NCI-H1417 (cell line): ENCODE results near the gene TNRC6B.

Experiments
- DNase-seq, 3 experiments: peaks; one replicate each; lab custom pipeline; 2025; lab: John Stamatoyannopoulos, UW

The TNRC6B gene

DNA sequence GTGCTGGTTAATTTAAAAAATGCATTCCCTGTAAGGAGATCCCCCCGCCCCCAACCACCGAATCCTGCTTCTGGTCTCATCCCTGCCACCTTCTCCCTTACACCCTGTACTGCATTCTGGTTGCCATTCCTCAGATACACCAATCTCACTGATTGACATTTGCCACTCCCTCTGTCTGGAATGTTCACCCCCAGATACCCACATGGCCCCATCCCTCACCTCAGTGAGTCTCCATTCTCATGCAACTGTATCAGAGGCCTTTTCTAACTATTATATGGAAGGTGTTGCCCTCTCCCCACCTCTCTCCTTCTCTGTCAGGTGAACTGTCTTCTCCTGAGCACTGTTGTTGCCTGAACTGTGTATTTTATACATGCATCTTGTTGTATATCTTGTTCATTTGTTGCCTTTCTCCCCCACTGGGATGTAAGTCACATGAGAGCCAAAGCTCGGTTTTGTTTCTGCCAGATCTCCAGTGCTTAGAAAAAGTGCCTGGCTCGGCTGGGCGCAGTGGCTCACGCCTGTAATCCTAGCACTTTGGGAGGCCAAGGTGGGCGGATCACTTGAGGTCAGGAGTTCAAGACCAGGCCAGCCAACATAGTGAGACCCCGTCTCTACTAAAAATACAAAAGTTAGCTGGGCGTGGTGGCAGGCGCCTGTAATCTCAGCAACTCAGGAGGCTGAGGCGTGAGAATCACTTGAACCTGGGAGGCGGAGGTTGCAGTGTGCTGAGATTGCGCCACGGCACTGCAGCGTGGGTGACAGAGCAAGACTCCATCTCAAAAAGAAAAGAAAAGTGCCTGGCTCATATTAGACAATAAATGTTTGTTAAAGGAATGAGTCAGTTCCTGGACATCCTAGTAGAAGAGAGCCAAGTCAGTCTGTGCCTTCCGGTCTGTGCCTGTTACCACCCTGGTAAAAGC lies 61.0 kb downstream of the TNRC6B start:
- DNase-seq, result no peak

DNA sequence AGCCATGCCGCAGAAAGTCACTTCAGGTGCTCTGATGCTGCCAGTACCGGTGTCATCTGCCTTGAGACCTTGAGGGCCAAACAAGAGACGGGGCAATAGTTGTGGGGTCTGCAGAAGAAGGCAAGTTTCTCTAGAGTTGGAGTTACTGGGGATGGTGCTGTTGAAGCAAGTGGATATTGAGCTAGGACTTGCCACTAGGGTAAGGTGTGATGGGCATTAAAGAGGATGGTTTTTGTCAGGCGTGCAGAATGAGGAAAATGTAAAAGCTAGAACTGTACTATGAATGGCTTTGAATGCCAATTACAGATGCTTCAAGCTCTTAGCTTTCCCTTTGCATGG lies 61.6 kb downstream of the TNRC6B start:
- DNase-seq, result no peak

DNA sequence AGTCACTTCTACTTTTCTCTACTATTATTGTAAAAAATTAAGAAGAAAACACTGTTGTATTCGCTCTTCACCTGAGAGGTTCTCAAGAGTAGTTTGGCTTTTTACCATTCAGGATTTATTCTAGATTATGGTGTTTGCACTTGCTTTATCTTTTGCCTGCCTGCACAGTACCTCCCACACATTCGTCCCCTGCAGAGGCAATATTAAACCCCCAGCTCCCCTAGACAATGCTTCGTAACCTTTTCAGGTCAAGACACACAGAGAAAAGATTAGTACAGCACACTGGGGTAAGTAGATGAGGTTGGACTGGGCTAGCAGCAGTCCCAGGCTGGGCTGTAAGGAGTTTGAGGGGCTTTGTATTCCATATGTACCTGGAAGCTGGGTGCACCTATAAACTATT lies 62.4 kb downstream of the TNRC6B start:
- no peak for DNase-seq

DNA sequence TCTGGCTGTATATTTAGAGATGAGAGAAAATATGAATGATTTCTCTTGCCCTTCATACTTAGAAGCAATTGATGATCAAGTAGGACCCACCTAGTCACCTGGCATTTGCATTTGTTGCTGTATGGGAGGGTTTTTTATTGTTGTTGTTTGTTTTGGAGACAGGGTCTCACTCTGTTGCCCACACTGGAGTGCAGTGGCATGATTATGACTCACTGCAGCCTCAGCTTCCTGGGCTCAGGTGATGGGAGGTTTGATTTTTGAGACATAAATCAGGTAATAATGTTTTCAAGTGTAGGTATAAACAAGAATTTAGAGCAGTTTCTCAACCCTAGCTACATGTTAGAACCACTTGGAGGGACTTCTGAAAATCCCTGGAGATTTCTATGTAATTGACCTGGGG lies 63.0 kb downstream of the TNRC6B start:
- no peak for DNase-seq

DNA sequence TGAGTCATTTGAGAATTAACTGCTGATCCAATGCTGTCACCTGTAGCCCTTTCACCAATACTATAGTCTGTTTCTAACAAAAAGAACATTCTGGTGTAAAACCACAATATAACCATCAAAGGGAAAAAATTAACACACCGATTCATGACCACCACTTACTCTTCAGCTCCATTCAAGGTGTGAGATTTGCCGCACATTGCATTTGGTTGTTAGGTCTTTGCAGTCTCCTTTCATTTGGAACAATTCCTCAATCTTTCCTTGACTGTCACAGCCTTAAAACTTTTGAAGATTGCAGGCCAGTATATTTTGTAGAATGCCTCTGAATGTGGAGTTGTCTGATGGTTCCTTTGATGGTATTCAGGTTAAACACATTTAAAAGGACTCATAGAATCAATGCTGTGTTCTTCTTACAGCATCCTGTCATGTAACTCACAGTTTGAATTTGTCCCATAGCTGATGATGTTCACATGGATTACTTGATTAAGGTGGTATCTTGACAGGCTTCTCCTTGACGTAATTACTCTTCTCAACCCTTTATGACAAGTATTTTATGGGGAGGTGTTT lies 63.6 kb downstream of the TNRC6B start:
- no peak for DNase-seq

DNA sequence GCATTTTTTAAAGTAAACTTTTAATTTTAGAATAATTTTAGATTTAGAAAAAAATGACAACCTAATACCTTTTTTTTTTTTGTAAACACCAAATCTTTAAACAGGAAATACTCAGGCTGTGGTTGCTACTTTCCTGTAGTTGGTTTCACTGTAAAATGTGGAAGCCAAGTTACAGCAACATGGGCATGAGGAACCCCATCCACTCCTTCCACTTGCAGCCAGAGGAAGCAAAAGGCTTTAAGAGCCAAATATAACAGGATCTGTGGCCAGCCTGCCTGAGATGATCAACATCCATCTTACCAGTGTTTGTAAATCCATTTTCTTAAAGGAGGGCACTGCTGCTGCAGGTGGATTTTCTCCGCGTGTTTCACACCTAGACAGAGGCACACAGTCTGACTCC lies 66.2 kb downstream of the TNRC6B start:
- no peak for DNase-seq

DNA sequence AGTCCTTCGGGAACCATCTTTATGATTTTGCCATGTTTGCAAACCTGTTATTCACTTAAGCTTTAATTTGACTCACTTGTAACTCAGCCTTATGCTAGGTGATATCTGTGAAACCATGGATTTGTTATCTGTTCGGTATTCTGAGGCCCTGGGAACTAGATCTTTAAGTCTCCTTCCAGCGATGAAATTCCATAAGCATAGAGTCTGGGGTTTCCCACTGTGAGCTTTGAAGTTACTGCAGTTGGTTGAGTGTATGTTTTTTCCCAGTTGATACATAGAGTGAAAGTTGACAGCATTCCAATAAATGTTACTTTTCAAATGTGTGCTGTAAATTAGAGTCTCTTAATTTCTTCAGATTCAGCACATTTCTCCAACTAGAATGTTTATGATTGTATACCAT lies 66.9 kb downstream of the TNRC6B start:
- no peak for DNase-seq

DNA sequence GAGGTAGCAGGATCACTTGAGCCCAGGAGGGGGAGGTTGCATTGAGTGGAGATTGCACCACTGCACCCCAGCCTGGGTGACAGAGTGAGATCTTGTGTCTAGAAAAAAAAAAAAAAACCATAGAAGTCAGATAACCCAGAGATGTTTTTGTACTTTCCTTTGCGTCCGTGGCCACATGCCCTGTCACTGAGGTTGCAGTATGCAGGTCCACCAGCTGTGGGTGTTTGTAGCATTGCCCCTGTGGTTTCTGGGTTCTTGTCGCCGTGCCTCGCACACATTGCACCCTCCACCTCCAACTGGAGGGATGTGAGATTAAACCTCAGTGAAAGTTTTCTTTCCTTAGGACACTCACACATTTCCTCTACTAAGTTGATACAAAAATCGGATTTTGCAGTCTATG lies 70.3 kb downstream of the TNRC6B start:
- no peak for DNase-seq

DNA sequence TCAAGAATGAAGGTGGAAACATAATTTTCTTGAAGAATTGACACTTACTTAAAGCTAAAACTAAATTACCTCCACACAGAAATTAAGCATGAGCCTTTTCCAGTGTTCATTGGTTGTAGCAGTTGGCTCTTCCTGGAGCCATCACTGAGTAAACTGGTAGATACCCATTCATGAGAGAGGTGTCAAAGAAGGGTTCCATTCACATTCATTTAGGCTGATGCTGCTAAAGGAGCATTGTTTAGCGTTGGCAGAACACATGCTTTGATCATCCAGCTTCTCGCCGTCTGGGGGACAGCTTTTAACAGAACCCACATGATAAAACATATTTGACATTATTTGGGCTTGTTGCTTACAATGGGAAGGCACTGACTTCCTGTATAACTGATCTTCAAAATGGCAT lies 71.6 kb downstream of the TNRC6B start:
- DNase-seq, result no peak

DNA sequence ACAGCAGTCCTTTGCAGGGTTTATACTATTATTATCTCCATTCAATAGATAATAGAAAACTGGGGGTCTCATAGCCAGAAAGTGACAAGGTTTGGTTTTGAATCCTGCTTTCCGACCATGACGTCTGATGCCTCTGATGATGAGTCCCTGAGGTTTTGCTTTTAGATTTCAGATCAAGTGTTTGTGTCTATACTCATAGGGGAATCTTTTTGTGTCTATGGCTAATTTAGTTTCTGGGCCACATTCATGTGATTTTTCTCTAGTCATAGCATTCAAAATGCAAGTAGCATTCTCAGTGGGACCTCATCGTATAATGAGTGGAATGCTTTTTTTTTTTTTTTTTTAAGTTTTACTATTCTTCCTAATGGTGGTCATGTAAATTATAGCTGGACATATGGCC lies 72.9 kb downstream of the TNRC6B start:
- DNase-seq, result no peak

DNA sequence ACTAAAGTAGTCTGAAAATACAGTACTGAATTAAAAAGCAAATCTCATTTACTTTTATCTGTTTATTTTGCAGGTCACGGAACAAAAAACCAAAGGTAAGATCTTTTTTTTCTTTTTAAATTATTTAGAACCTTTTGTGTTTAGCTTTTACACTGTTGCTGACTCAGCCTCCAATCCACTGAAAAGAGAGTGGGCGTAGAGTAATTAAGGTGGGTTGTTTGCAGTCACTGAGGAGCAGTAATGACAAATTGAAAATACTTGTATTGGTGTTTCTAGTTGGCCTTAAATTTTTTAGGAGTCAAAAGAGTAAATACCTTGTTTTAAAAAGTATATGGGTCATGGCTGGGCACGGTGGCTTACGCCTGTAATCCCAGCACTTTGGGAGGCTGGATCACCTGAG lies 73.4 kb downstream of the TNRC6B start:
- DNase-seq, result no peak

DNA sequence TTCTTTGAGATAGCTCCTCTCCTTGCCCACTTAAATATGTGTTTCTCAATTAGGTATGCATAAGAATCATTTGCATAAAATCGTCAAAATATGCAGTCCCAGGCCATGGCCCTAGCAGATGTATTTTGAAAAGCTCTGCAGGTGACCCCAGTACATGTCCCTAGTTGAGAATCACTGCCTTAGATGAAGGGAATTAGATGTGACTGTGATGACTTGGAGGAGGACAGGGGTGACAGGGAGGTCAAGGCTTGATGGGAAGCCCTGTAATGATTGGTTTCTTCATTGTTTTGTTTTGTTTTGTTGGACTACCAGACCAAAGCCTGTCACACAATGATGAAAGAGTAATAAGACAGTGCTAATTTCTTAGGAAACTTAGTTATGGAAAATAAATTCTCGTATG lies 74.4 kb downstream of the TNRC6B start:
- DNase-seq, result no peak

DNA sequence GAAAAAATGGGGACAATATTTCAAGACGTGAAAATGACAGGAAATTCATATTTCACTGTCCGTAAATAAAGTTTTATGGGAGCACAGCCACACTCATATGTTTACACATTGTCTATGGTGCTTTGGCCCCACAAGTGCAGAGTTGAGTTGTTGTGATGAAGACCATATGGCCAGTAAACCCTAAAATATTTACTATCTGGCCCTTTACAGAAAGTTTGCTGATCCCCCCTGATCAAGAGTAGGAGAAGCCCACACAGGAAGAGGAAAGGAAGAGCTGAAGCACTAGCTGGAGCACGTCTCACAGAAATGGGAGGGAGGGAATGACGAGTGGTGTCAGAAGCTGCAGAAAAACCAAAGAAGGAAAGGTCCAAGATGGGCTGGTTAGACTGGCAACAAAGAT lies 78.8 kb downstream of the TNRC6B start:
- no peak for DNase-seq

DNA sequence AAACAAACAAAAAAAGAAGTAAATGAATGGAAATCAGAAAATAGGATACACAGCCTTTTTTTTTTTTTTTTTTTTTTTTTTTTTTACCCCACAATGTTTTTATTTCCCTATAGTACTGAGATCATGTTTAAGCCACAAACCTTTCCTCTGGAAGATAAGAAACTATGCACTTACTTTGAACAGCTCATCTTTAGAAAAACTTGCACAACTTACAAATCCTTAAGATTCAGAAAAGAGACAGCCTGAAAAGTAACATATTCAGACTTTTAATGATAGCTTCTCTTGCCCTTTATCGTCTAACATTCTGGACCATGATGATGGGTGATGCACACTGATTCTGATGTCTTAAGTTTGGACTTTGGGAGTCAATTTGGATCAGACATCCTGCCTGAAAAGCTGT lies 80.3 kb downstream of the TNRC6B start:
- no peak for DNase-seq

DNA sequence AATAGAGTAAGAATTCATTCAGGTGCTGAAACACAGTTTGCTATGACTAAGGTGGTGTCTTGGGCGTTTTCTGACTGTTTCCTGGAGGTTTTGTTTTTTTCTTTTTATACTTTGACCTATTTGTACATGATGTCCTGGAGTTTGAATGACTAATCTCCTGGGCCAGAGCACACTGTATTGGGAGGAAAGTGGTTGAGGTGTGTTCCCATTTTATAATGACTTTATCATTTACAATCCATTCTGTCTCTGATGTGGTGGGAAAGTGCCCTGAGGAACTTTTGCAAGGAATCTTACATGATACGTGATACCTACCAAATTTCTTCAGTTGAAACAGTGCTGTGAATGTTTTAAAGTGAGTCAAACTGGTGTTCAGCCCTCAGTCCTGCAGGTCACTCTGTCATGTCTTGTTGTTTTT lies 80.8 kb downstream of the TNRC6B start:
- DNase-seq, result no peak

DNA sequence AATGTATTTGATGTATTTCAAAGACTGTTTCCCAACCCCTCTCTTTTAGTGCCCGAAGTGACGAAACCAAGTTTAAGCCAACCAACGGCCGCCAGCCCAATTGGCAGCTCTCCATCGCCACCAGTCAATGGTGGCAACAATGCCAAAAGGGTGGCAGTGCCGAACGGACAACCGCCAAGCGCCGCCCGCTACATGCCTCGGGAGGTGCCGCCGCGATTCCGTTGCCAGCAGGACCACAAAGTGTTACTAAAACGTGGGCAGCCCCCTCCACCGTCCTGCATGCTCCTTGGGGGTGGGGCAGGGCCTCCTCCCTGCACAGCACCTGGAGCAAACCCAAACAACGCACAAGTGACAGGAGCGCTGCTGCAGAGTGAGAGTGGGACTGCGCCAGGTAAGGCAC lies 84.1 kb downstream of the TNRC6B start:
- no peak for DNase-seq

DNA sequence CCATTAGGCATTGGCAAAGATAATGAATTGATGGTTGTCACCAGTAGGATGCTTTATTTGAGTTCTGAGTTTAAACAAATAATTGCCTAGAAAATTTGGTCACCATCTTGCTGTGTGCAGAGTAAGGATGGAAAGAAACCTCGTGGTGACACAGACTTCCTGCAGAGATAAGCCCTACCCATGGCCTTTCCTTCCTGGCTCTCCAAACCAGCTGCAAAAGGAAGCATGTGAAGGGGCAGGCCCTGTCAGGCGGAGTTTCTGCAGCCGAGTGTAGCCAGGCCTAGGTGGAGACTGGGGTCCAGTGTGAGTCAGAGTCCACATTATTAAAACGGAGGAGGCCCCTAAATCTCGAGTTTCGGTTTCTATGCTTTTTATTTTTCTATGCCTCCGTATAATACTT lies 85.5 kb downstream of the TNRC6B start:
- DNase-seq, result no peak

DNA sequence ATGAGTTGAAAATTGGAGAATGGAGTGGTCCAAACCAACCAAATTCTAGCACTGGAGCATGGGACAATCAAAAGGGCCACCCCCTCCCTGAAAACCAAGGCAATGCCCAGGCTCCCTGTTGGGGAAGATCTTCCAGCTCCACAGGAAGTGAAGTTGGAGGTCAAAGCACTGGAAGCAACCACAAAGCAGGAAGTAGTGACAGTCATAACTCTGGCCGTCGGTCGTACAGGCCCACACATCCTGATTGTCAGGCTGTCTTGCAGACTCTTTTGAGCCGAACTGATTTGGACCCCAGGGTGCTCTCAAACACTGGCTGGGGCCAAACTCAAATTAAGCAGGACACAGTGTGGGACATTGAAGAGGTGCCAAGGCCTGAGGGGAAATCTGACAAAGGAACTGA lies 88.1 kb downstream of the TNRC6B start:
- no peak for DNase-seq

DNA sequence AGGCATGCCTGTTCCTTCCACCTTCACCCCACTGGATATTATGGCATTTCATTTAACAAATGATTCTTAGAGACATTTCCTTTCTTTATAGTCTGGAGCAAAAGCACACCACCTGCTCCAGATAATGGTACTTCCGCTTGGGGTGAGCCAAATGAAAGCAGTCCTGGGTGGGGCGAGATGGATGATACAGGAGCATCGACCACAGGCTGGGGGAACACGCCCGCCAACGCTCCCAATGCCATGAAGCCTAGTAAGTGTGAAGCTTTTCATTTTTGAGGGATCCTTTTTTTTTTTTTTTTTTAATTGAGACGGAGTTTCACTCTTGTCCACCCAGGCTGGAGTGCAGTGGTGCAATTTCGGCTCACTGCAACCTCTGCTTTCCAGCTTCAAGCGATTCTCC lies 92.3 kb downstream of the TNRC6B start:
- DNase-seq, result no peak

DNA sequence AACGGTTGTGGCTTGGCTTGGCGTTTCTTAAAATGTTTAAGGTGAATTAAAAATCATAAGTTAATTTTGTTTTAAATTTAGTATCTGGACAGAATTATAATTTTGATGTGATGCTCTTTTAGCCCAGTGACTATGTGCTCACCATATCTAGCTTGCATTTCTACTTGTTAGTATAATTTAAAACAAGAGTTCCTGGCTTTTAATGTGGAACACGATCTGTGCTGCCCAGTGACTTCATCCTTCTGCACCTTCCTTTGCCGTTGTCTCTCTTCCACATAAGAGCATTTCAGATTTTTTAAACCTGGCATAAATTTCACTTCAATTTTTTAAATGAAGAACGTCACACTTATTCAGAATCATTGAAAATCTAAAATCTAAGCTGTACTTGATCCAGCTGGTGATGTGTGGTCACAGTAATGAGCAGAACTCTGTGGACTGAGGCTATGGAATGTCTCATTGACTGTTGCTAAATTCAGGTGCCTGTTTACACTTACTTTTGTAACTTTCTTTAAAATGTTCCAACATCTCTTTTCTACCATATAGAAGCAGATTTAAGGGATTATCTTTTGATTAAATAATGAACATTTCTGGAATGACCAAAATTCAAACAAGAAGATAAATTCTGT lies 93.1 kb downstream of the TNRC6B start:
- DNase-seq, result no peak

DNA sequence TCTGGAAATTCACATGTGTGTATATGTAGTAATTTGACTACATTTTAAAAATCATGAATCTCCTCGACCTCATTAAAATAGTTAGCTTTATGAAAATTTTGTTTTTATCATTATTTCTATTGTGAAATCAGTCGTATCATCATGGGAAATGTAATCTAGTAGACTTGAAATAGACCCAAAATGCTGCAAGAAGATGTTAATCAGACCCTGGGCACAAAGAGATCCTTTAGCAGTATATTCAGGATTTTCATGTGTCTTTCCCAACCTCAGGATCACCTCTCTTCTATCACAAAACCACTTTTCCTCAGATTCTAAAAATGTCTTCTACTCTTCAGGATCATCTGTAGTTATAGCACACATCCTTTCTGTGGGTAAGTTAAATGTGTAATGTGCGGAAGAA lies 93.7 kb downstream of the TNRC6B start:
- no peak for DNase-seq

DNA sequence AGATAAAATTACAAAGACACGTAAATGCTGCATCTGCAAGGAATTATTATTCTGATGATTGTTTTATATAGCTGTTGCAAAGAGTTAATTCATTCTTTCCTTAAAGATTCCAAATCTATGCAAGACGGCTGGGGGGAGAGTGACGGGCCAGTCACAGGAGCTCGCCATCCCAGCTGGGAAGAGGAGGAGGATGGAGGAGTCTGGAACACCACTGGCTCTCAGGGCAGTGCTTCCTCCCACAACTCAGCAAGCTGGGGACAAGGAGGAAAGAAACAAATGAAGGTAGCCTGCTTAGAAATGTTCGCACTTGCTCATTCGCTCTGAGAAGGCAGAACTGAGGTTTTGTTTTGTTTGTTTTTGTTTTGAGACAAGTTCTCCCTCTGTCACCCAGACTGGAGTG lies 95.6 kb downstream of the TNRC6B start:
- no peak for DNase-seq

DNA sequence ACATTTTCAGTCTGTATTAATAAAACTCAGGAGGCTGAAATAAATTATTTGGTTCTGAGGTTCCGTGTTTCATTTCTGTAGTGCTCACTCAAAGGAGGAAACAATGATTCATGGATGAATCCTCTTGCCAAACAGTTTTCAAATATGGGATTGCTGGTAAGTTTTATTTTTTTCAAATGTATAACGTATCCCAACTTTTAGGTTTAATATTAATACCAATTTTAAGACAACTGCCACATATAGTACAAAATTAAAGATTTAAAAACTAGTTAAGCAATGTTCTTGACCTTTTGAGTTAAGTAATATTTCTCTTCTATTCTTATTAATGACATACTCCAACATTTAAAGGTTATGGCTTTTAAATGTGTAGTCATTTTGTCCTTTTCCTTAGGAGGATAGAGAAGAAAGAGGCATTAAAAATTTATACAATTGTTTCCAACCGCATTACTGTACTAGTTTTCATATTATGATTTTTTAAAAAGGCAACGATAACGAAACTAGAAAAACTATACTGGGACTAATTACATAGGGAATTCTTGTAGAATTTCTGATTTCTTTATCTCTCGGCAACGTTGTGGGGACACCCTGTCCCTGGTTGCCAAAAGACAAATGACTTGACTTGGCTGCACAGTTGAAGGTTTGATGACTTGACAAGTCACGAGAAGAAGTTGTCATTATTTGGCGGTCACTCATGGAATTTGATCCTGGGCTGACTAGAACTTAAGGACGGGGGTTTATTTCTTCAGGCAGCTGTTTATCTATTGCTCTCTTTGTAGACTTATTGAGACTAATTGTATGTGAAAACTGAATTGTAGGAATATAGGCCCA lies 99.5 kb downstream of the TNRC6B start:
- DNase-seq, result no peak
